Epidermal melanocyte (primary cell): ENCODE results near the gene CHD1L.
"Not testable (repeated sequence)": the region's sequence is repeated elsewhere in the genome, so short reads cannot be mapped to it uniquely, and the experiment has no call there.

ENCODE experiments used
- DNase-seq: peaks from one replicate; pipeline ENCODE4 v3.0.0; 2011; ENCODE audit warnings: low spot score; ENCODE audit not compliant: insufficient read length

CHD1L gene

DNA sequence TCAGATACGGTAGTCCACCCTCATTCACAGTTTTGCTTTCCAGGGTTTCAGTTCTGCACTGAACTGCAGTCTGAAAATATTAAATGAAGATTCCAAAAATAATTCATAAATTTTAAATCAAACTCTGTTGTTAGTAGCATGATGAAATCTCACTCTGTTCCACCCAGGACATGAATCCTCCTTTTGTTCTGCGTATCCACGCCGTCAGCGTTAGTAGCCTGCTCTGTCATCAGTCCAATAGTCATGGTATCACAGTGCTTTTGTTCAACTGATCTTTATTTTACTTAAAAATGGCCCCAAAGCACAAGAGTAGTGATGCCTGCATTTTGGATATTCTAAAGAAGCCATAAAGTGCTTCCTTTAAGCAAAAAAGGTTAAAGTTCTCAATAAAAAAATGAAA is 23.9 kb downstream of the CHD1L start:
- no peak for DNase-seq

DNA sequence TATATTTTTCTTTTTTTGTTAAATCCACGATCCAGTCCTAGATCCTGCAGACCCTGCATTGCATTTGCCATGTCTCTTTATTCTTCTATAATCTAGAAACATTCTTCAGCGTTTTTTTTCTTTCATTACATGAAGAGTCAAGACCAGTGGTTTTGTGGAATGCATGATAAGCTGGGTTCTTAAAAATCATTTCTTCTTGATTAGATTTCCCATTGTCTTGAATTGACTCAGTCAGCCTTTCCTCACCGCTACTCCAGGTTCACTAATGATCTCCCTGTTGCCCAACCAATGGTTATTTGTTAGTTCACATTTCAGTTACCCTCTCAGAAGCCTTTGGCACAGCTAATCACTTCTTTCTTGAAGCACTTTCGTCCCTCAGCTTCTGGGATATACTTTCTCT is 25.2 kb downstream of the CHD1L start:
- DNase-seq: no peak

- no peak for DNase-seq
Measured at GRCh38 chr1:147270721-147271120, 28.2 kb downstream of the CHD1L start.

DNA sequence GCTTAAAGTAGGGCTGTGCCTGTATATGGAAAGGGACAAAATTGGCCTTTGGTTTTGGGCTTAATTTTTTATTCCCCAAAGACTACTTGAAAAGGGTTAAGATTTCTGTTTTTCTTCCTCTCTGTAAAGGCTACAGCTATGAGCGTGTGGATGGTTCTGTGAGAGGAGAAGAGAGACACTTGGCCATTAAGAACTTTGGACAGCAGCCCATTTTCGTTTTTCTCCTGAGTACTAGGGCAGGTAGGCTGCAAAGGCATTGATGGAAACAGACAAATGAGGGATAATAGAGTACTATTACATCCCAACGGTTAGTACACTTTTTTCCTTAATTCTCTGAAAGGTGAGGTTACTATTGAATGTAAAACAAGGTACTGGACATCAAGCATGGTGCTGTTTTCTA is 29.6 kb downstream of the CHD1L start:
- no peak for DNase-seq

DNA sequence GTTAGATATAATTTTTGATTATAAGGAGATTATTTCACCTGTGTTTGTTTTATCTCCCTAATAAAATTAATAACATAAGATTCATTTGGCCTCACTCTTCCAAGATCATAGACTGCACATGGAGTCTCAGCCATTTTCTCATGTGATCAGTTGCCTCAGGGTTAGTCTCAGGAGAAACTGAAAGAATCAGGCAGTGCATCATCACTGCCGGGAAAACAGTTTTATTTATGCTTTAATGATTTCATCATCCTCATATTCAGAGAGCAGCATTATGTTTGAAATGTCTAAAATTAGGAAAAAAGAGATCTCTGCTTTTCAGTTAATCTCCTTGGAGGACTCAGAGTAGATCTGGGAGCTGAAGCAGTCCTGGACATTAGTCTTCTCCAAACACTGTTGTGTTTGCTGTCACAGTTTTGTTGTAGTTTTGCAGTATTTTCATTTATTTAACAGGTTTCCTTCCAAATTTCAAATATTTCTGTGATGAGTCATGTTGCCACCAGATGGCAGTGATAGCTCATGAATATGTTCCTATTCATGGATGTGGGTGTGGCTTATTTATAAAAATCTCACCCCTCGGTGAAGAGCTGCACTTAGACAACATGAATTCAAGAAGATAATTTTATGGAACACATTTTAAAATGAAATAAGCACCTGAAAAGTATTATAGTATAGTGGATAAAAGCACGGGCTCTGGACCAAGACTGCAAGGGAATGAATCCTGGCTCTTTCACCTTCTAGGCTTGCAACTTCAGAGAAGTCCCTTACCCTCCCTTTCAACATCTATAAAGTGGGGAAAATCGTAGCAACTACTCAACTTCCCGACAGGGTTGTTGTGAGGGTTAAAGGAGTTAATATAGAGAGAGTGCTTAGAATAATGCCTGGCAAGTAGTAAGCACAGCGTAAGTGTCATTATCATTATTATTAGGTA is 31.2 kb downstream of the CHD1L start:
- DNase-seq: peak; percentile 57

DNA sequence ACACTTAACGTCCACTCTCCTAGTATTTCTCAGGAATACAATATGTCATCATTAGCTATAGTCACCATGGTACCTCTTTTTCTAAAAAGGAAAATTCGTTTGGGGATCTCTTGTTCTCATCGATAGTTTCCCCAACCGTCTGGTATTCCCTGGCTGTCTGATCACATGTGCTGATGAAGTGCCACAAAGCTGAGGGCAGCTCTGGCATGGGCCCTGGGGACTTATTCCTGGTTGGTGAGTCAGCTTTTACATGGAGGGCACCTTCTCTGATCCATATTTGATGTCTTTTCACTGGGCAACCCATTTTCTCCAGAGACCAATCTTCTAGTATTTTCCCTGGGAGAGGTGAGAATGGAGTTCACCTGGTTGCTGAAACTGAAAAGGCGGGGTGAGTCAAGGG is 39.5 kb downstream of the CHD1L start:
- no peak for DNase-seq

- no peak for DNase-seq
Measured at GRCh38 chr1:147283011-147283410, 40.5 kb downstream of the CHD1L start.

- DNase-seq: no peak
Measured at GRCh38 chr1:147287133-147287865, 44.8 kb downstream of the CHD1L start.

GRCh38 chr1:147292012-147292411 is 49.5 kb downstream of the CHD1L start:
- DNase-seq: no peak

GRCh38 chr1:147292631-147293251 is 50.3 kb downstream of the CHD1L start:
- DNase-seq: no peak

- no peak for DNase-seq
Measured at GRCh38 chr1:147297438-147297837, 55.0 kb downstream of the CHD1L start.

DNA sequence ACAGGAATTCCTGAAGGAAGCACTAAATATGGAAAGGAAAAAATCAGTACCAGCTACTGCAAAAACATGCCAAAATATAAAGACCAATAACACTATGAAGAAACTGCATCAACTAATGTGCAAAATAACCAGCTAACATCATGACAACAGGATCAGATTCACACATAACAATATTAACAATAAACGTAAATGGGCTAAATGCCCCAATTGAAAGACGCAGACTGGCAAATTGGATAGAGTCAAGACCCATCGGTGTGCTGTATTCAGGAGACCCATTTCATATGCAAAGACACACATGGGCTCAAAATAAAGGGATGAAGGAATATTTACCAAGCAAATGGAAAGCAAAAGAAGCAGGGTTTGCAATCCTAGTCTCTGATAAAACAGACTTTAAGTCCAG is 63.3 kb downstream of the CHD1L start:
- not testable (repeated sequence) for DNase-seq

GRCh38 chr1:147316968-147317367 is 74.5 kb downstream of the CHD1L start:
- DNase-seq: no peak

GRCh38 chr1:147326933-147327687 is 84.6 kb downstream of the CHD1L start:
- DNase-seq: not testable (repeated sequence)

DNA sequence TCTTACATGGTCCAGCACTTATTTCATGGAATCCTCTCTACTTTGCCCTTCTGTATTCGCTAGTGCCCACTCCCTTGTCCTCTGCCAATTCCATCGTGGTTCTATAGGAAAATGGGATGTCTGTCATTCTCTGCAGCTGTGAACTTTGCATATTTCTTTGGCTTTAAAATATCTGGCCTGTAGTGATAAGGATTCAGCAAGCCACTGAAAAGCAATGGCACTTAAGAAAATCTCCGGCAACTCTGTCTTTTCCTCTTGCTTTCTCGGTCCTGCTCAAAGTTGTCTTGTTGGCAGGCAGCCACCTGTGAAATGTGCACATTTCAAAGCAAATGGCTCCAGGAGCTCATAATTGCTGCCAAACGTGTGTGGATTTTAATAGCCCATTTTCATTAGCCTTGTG is 91.8 kb downstream of the CHD1L start:
- no peak for DNase-seq

DNA sequence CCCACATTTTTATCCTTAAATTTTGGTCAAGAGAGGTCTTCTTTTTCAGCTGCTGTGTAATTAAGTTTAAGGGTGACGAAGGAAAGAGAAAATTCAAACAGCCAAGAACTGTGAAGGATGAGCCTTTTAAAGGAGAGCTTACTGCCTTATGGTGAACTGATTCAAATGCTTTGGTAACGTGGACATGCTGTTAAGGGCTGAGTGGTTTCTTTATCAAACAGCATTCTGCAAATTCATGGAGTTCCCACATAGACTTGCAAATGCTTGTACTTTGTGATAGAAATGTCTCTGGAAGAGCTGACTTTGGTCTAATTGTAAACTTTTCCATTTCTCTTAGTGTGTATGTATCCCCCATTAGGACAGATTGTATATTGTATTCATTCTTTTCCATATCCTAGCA is 93.8 kb downstream of the CHD1L start:
- DNase-seq: no peak

DNA sequence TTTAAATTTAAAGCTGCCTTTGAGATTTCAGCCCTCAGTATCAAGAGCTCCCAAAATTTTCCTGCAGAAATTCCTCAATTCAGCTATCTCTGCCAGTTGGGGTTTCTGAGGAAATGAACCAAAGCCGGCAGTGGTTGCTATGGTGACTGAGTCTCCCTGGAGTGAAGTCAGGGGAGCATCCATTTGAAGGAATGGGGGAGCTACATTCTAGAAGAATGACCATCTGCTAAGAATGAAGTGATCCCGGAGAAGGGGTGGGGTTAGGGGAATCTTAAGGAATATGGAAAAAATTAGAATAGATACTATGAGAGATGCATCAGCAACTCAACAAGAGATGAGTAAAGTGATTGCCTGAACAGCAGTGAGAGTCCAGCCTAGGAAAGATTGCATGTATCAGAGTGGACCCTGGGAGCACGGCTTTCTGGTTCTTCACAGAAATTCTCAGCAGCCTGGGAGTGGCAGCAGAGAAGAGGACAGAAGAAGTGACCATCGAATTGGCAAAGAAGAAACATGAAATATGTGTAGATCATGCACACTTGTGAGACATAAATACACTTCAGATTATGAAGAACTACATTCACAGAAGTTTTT is 94.7 kb downstream of the CHD1L start:
- no peak for DNase-seq

GRCh38 chr1:147338571-147338970 is 96.1 kb downstream of the CHD1L start:
- DNase-seq: no peak

- DNase-seq: peak; percentile 26
Measured at GRCh38 chr1:147341246-147341645, 98.8 kb downstream of the CHD1L start.
